Pancreas (tissue), 10 donors: ENCODE measurements around the gene ZNF20. TPM values are rescaled to one million over a fixed set of nuclear protein-coding genes. Genes with fewer than 3 reads are reported as not detected.

Experiments used
- ATAC-seq, 4 donors: fragments of 200-7000 bp; cut with Tn5 transposase; one replicate each; pipeline versions ENCODE4 v1.8.0 to v1.9.1; 2020; ENCODE audit warnings: mild to moderate bottlenecking in 4 of 4, moderate library complexity in 4 of 4
- DNase-seq, 6 donors: peaks; one replicate each; pipeline ENCODE4 v3.0.0-alpha.2; 2020
- FAIRE-seq: peaks from 2 replicates; lab custom pipeline; 2012; peaks lifted over from hg19 to GRCh38; lab: Jason Lieb, UNC
- H3K27ac ChIP-seq, 4 donors: fragments of 200-600 bp; sonication (generic); 1 replicate in 3 of 4; 2 replicates in 1 of 4; pipeline versions ENCODE4 v1.5.0 to v1.8.0; 2020
- H3K27me3 ChIP-seq, 4 donors: fragments of 200-600 bp; one replicate each; pipeline ENCODE4 v1.8.0; 2021
- H3K36me3 ChIP-seq, 3 donors: fragments of 200-600 bp; sonication (generic) in 1 of 3; one replicate each; pipeline versions ENCODE4 v1.5.0 to v1.8.0; 2020 to 2021
- H3K4me1 ChIP-seq, 3 donors: fragments of 200-600 bp; one replicate each; pipeline ENCODE4 v1.8.0; 2021
- H3K4me3 ChIP-seq, 4 donors: fragments of 200-600 bp; sonication (generic) in 2 of 4; one replicate each; pipeline versions ENCODE4 v1.5.0 to v1.8.0; 2020 to 2021
- H3K9me3 ChIP-seq, 4 donors: fragments of 200-600 bp; one replicate each; pipeline ENCODE4 v1.8.0; 2021
- CTCF ChIP-seq, 4 donors: fragments of 200-600 bp; sonication (generic) in 3 of 4; IDR thresholded peaks; one replicate each; pipeline versions ENCODE4 v1.5.0 to v1.8.0; 2021; ENCODE audit warnings: antibody characterized with exemption in 4 of 4
- WGBS, 2 donors: extraction: QIAGEN DNeasy Blood & Tissue Kit; methylation state at CpG; one replicate each; pipeline ENCODE4 v1.1.7; 2013; 5-methylcytosine and 5-hydroxymethylcytosine counted together
- intact Hi-C, 3 donors: fragments of 100-400 bp; cut with DNase I; formaldehyde crosslinking; loops; one replicate each; pipeline versions ENCODE4 v1.11.1 to v1.14.2; 2022
- polyA plus RNA-seq, 2 donors: library from polyadenylated mRNA; stranded (reverse); fragments of 200-250 nt; gene quantifications; one replicate each; pipeline ENCODE4 v1.2.3, GENCODE V29; 2013
- total RNA-seq, 6 donors: library from RNA; stranded (reverse); fragmentation: NEBNext Ultra II Directional in 4 of 6; extraction: Animal tissue kit (Norgen Biotek cat#: 25700) in 4 of 6; gene quantifications; one replicate each; pipeline versions ENCODE4 v1.2.1 to v1.2.4, GENCODE V29; 2021 to 2023
- donor health status: healthy with polysubstance abuse.
- donor health status: DM: no; HTN: no; CAD: no; lungs with moderate emphysema.
- donor health status: DM: no; HTN: no; CAD: no.
- donor health status: control.
- donor health status: control.
- donor health status: Bipolar disorder and iron deficiency.
- donor health status: DM: yes; HTN: yes; CAD: no.
- donor health status: DM: no; HTN: no; CAD: no.
- donor health status: DM: no; HTN: no; CAD: no.
- donor health status: DM: yes; HTN: yes; CAD: no.

ZNF20 gene
- total RNA-seq (1 to 10 TPM in 3 of 6 donors, under 1 TPM in 3; 0.63 to 3.3 (median 1.4) TPM), polyA plus RNA-seq (1 to 10 TPM; 2.2 to 2.8 TPM)

- Histone ChIP-seq H3K4me1 (peaks cover 0 to 12% (median 6%) of the 10 kb centered on the region in 3 donors), H3K4me3 (peak within 1 kb of the TSS; percentile 67 to 77 (median 68)), H3K36me3 (peaks cover 0 to 7% (median 2%) of the 10 kb centered on the region in 3 donors), H3K27me3 (no peaks in the 10 kb centered on the region), H3K27ac (peak within 1 kb of the TSS; percentile 68 to 90 (median 78)), H3K9me3 (no peaks in the 10 kb centered on the region)
- peak; percentile 90 for FAIRE-seq
- peak; percentile 97 to 99 (median 98) for DNase-seq
- TF ChIP-seq CTCF (IDR thresholded peaks at IDR 0.05) = no peak
- intact Hi-C loops = loop anchor here in 2 of 3 donors (5.0 to 10.0 kb wide), 3 partner anchors 78 to 265 kb away; partner anchors contain the start of gene ZNF844 (in 1 of the 2)
- 0% methylated on average over 46 to 49 of the region's 49 CpGs for WGBS, 2 donors
- peak; percentile 96 to 99 (median 98) for ATAC-seq
Observed at GRCh38 chr19:12139885-12140544, at the start of gene ZNF20. ZNF20 (minus strand) TSS chr19:12140350; CDS start chr19:12140182, 168 bp downstream.

- Histone ChIP-seq H3K9me3 (peaks cover 0 to 6% (median 0%) of the 10 kb centered on the region in 4 donors), H3K27ac (no peak overlapping the region), H3K36me3 (peaks cover 12 to 37% (median 20%) of the 10 kb centered on the region in 3 donors), H3K27me3 (no peaks in the 10 kb centered on the region), H3K4me1 (no peaks in the 10 kb centered on the region), H3K4me3 (no peak overlapping the region)
- intact Hi-C loops = no loop called here
- no peak for TF ChIP-seq CTCF (IDR thresholded peaks at IDR 0.05)
- FAIRE-seq (no peak), DNase-seq (no peak), ATAC-seq (no peak)
- WGBS, 2 donors = 97 to 99% methylated on average over 6 of the region's 6 CpGs
Observed at GRCh38 chr19:12187625-12188024, 47.5 kb upstream of the ZNF20 start.

GRCh38 chr19:12180377-12180776, 40.2 kb upstream of the ZNF20 start:
- WGBS, 2 donors = 97 to 100% methylated on average over 3 of the region's 3 CpGs
- H3K36me3 ChIP-seq = peaks cover 0 to 3% (median 0%) of the 10 kb centered on the region in 3 donors

GRCh38 chr19:12166626-12167025, 26.5 kb upstream of the ZNF20 start:
- peaks cover 4 to 19% (median 6%) of the 10 kb centered on the region in 3 donors for H3K4me1 ChIP-seq
- FAIRE-seq = no peak

More at GRCh38 chr19:12180377-12180776, 40.2 kb upstream of the ZNF20 start:
- intact Hi-C loops = no loop called here
- FAIRE-seq (no peak), ATAC-seq (no peak), DNase-seq (no peak)
- TF ChIP-seq CTCF (IDR thresholded peaks at IDR 0.05) = no peak
- H3K27me3 ChIP-seq = no peaks in the 10 kb centered on the region
- H3K9me3 ChIP-seq = no peaks in the 10 kb centered on the region
- H3K4me3 ChIP-seq = no peak overlapping the region
- no peaks in the 10 kb centered on the region for H3K4me1 ChIP-seq
- no peak overlapping the region for H3K27ac ChIP-seq

More at GRCh38 chr19:12166626-12167025, 26.5 kb upstream of the ZNF20 start:
- H3K9me3 ChIP-seq = no peaks in the 10 kb centered on the region
- no peak overlapping the region for H3K27ac ChIP-seq
- 92 to 93% methylated on average over 1 of the region's 1 CpG for WGBS, 2 donors
- no peaks in the 10 kb centered on the region for H3K27me3 ChIP-seq
- DNase-seq (no peak), ATAC-seq (no peak)
- no peak for TF ChIP-seq CTCF (IDR thresholded peaks at IDR 0.05)
- H3K4me3 ChIP-seq = no peak overlapping the region
- no peaks in the 10 kb centered on the region for H3K36me3 ChIP-seq
- intact Hi-C loops = no loop called here
